Thyroid gland (tissue), 4 donors: ENCODE data around the gene UNC80.

Experiments
- CTCF ChIP-seq, 6 experiments: fragments of 200-600 bp in 3 of 6; fragments of 450-650 bp in 3 of 6; sonication (generic) in 3 of 6; IDR thresholded peaks; one replicate each; pipeline ENCODE4 v1.5.1; 2016 to 2019; ENCODE audit warnings: antibody characterized with exemption in 6 of 6, mild to moderate bottlenecking in 2 of 6, inconsistent platforms in 1 of 6, moderate library complexity in 1 of 6
- POLR2A ChIP-seq, 2 donors: fragments of 450-650 bp; IDR thresholded peaks; one replicate each; pipeline ENCODE4 v1.6.1; 2017; ENCODE audit warnings: antibody characterized with exemption in 2 of 2, mild to moderate bottlenecking in 2 of 2, moderate library complexity in 1 of 2

GRCh38 chr2:209984291-209984690 lies 212.7 kb downstream of the UNC80 start:
- TF ChIP-seq CTCF (IDR thresholded peaks at IDR 0.05) (no peak), POLR2A (IDR thresholded peaks at IDR 0.05) (no peak)
